BE2C (cell line): ENCODE measurements around the gene SCIMP.
"Not testable (repeated sequence)": the region's sequence is repeated elsewhere in the genome, so short reads cannot be mapped to it uniquely, and the experiment has no call there.

ENCODE experiments used
- DNase-seq: peaks from one replicate; pipeline ENCODE4 v3.0.0-alpha.2; 2020
- H3K27me3 ChIP-seq: fragments of 250-450 bp; sonication (Bioruptor Pico); 2 replicates; pipeline ENCODE4 v1.5.1; 2020; ENCODE audit warnings: mild to moderate bottlenecking
- H3K36me3 ChIP-seq: fragments of 250-450 bp; sonication (Bioruptor Pico); 2 replicates; pipeline ENCODE4 v1.5.1; 2020; ENCODE audit warnings: mild to moderate bottlenecking
- H3K4me1 ChIP-seq: fragments of 250-450 bp; sonication (Bioruptor Pico); 2 replicates; pipeline ENCODE4 v1.5.1; 2020
- H3K4me3 ChIP-seq: 2 replicates; pipeline ENCODE4 v1.5.1; 2011; ENCODE audit warnings: low read depth, low read length
- H3K9me3 ChIP-seq: fragments of 250-450 bp; sonication (Bioruptor Pico); 2 replicates; pipeline ENCODE4 v1.5.1; 2020
- TF ChIP-seq, protein P1 (sequence below): IDR thresholded peaks from 2 replicates; pipeline ENCODE4 v1.5.1; 2012; ENCODE audit warnings: mild to moderate bottlenecking, low read depth, low read length

Gene SCIMP

DNA sequence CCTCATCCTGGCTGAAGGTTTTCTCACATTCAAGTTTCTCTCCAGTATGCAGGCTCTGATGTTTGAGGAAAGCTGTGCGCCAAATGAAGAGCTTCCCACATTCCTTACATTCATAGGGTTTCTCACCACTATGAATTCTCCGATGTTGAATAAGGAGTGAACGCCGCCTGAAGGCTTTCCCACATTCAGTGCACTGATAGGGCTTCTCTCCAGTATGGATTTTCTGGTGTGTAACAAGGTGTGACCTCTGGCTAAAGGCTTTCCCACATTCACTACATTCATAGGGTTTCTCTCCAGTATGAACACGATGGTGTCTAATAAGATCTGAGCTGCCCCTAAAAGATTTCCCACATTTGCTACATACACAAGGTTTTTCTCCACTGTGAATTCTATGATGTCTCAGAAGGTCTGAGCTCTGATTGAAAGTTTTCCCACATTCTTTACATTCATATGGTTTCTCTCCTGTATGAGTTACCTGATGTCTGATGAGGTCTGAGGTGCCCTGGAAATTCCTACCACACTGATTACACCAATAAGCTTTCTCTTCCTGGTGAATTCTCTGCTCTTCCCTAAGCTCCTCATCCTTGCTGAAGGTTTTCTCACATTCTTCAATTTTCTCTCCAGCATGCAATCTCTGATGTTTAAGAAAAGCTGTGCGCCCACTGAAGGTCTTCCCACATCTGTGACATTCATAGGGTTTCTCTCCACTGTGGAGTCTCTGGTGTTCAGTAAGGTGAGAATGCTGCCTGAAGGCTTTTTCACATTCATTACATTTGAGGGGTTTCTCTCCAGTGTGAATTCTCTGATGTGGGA, 51.9 kb downstream of the SCIMP start:
- Histone ChIP-seq H3K4me1 (no peaks in the 10 kb centered on the region), H3K4me3 (no peak overlapping the region), H3K36me3 (no peaks in the 10 kb centered on the region), H3K27me3 (no peaks in the 10 kb centered on the region), H3K9me3 (peaks cover 2% of the 10 kb centered on the region; the same call in 1 of the 2 replicates)
- TF ChIP-seq, protein P1, sequence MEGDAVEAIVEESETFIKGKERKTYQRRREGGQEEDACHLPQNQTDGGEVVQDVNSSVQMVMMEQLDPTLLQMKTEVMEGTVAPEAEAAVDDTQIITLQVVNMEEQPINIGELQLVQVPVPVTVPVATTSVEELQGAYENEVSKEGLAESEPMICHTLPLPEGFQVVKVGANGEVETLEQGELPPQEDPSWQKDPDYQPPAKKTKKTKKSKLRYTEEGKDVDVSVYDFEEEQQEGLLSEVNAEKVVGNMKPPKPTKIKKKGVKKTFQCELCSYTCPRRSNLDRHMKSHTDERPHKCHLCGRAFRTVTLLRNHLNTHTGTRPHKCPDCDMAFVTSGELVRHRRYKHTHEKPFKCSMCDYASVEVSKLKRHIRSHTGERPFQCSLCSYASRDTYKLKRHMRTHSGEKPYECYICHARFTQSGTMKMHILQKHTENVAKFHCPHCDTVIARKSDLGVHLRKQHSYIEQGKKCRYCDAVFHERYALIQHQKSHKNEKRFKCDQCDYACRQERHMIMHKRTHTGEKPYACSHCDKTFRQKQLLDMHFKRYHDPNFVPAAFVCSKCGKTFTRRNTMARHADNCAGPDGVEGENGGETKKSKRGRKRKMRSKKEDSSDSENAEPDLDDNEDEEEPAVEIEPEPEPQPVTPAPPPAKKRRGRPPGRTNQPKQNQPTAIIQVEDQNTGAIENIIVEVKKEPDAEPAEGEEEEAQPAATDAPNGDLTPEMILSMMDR = no peak
- DNase-seq = no peak

DNA sequence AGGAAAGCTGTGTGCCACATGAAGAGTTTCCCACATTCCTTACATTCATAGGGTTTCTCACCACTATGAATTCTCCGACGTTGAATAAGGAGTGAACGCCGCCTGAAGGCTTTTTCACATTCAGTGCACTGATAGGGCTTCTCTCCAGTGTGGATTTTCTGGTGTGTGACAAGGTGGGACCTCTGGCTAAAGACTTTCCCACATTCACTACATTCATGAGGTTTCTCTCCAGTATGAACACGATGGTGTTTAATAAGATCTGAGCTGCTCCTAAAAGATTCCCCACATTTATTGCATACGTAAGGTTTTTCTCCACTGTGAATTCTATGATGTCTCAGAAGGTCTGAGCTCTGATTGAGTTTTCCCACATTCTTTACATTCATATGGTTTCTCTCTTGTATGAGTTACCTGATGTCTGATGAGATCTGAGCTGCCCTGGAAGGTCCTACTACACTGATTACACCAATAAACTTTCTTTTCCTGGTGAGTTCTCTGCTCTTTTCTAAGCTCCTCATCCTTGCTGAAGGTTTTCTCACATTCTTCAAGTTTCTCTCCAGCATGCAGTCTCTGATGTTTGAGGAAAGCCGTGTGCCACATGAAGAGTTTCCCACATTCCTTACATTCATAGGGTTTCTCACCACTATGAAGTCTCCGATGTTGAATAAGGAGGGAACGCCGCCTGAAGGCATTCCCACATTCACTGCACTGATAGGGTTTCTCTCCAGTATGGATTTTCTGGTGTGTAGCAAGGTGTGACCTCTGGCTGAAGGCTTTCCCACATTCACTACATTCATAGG, 53.0 kb downstream of the SCIMP start:
- H3K4me3 ChIP-seq = no peak overlapping the region
- H3K9me3 ChIP-seq = peaks cover 2% of the 10 kb centered on the region; the same call in 1 of the 2 replicates
- TF ChIP-seq, protein P1 = no peak
- DNase-seq = no peak
- H3K4me1 ChIP-seq = no peaks in the 10 kb centered on the region
- H3K36me3 ChIP-seq = no peaks in the 10 kb centered on the region
- no peaks in the 10 kb centered on the region for H3K27me3 ChIP-seq

DNA sequence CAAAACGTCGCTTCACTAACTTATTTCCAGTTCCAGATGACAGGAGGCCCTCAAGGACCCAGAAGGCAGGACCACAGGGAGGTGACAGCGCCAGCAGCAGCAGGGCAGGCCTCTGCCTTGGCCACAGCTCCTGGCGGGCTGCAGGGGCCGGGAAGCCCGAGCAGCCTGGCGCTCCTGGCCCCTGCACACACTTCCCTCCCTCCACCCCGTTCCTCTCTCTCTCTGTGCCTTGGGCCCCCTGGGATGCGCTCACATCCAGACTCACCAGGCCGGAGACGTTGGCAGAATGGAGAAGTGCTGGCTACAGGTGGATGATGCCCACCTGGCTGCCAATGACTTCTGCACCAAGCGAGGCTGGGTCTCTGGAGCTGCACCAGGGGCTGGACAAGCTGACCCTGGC, 55.7 kb downstream of the SCIMP start:
- Histone ChIP-seq H3K27me3 (no peaks in the 10 kb centered on the region), H3K36me3 (no peaks in the 10 kb centered on the region), H3K4me3 (no peak overlapping the region), H3K4me1 (no peaks in the 10 kb centered on the region), H3K9me3 (peaks cover 2% of the 10 kb centered on the region; the same call in 1 of the 2 replicates)
- DNase-seq = no peak
- TF ChIP-seq, protein P1 = no peak

DNA sequence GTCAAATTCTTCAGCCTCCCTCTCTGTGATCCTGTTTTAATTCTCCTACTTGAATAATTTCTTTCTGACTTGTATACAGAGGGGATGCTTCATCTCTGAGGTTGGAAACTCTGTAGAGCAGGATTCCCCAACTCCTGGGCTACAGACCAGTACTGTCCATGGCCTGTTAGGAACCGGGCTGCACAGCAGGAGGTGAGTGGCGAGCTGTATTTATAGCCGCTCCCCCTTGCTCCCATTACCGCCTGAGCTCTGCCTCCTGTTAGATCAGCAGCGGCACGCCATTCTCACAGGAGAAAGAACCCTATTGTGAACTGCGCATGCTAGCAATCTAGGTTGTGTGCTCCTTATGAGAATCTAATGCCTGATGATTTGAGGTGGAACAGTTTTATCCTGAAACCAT, 59.6 kb downstream of the SCIMP start:
- H3K4me1 ChIP-seq, H3K4me3 ChIP-seq, H3K27me3 ChIP-seq, H3K36me3 ChIP-seq, DNase-seq, H3K9me3 ChIP-seq: not testable (repeated sequence)

DNA sequence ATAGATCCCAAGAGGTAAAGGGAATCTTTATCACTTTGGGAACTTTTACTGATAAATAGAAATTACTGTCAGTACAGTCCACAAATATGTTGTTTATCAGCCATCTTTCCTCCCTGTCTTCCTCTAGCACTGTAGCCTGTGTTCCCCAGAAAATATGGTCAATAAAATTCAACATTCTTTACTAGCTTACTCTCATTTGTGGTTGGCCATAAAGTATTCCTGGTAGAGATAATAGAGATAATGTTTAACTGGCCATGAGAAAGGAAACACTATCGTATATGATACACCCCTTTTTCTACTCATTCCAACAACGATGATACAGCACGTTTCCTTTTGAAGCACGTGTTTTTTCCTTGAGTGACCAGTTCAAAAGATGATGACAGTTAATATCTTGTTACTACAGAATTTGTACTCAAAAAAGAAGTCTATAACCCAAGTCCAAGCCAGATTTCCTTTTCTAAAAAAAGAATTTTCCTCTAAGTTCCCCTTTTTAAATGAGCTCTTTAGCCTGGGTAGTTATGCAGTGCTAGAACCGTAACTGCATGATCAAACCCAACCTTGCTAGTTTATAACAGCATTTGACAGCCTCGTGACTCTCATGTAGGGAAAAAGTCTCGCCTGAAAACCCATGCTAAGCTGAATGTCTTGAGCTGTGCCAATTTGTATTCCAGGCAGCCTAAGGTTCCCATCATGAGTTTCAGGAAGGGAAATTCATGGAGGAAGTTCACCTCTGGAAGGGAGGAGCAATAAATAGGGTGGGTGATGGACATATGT, 68.7 kb downstream of the SCIMP start:
- DNase-seq = not testable (repeated sequence)

DNA sequence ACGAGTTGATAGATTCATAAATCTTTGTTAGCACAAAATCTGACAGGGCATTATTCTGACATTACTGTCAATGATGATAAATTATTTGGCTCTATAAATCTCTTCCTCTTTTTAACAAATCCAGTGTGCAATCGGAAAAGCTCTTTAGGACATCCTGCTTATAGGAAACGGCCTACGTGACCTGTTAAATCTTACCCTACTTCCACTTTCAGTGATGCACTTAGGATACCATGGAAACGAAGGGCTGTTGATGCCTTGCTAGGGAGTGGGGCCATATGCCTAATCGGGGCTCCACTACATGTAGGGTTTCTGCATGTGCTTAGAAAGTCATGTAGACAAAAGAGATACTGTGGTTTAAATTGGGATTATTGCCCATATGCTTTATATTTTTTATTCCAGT, 70.2 kb downstream of the SCIMP start:
- TF ChIP-seq, protein P1 = no peak
- H3K9me3 ChIP-seq = no peaks in the 10 kb centered on the region
- DNase-seq = no peak
- no peaks in the 10 kb centered on the region for H3K36me3 ChIP-seq
- no peak overlapping the region for H3K4me3 ChIP-seq
- H3K4me1 ChIP-seq = no peaks in the 10 kb centered on the region
- no peaks in the 10 kb centered on the region for H3K27me3 ChIP-seq

More for the DNA sequence above, 68.7 kb downstream of the SCIMP start:
- not testable (repeated sequence) for H3K27me3 ChIP-seq, H3K4me3 ChIP-seq, H3K4me1 ChIP-seq, H3K9me3 ChIP-seq, H3K36me3 ChIP-seq

DNA sequence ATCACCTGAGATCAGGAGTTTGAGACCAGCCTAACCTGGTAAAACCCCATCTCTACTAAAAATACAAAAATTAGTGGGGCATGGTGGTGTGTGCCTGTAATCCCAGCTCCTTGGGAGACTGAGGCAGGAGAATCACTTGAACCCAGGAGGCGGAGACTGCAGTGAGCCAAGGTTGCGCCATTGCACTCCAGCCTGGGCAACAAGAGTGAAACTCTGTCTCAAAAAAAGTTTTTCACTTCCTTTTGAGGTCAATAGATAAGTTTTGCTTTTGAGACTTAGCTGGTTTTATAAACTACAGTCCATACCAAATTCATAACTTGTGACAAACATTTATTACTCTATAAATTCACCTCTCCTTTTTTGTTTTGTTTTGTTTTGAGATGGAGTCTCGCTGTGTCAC, 72.9 kb downstream of the SCIMP start:
- not testable (repeated sequence) for H3K4me1 ChIP-seq, H3K4me3 ChIP-seq, DNase-seq, H3K27me3 ChIP-seq, H3K36me3 ChIP-seq, H3K9me3 ChIP-seq

DNA sequence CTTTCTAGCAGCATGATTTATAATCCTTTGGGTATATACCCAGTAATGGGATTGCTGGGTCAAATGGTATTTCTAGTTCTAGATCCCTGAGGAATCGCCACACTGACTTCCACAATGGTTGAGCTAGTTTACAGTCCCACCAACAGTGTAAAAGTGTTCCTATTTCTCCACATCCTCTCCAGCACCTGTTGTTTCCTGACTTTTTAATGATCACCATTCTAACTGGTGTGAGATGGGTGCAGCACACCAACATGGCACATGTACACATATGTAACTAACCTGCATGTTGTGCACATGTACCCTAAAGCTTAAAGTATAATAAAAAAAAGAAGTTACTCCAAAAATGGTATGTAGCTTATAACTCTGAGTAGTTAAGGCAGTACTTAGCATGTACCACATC, 74.0 kb downstream of the SCIMP start:
- not testable (repeated sequence) for H3K27me3 ChIP-seq, H3K4me3 ChIP-seq, DNase-seq, H3K9me3 ChIP-seq, H3K4me1 ChIP-seq, H3K36me3 ChIP-seq
